Naive thymus-derived CD4-positive, alpha-beta T cell (primary cell): ENCODE results near the gene TMEM245. TPM values are rescaled to one million over a fixed set of nuclear protein-coding genes. Genes with fewer than 3 reads are reported as not detected.
"Not testable (repeated sequence)": the region's sequence is repeated elsewhere in the genome, so short reads cannot be mapped to it uniquely, and the experiment has no call there.

Source experiments
- ATAC-seq: fragments of 150-1000 bp; cut with Tn5 transposase; 2 replicates; pipeline ENCODE4 v1.10.0; 2021; ENCODE audit warnings: mild to moderate bottlenecking, moderate library complexity
- CTCF ChIA-PET: fragments of 350-600 bp; sonication (Branson Sonifier 250); formaldehyde crosslinking; loops from one replicate; lab custom pipeline; 2021; ENCODE audit warnings: antibody characterized with exemption; lab: Charles Lee
- POLR2A ChIA-PET: fragments of 350-600 bp; sonication (Branson Sonifier 250); formaldehyde crosslinking; loops from one replicate; lab custom pipeline; 2021; ENCODE audit warnings: antibody characterized with exemption, inconsistent platforms; lab: Charles Lee
- DNase-seq, 9 donors: peaks; one replicate each; pipeline versions ENCODE4 v3.0.0 to v3.0.0-alpha.2; 2020 to 2022; ENCODE audit warnings: mixed read lengths in 1 of 9
- H3K27ac ChIP-seq: one replicate; pipeline ENCODE4 v1.7.0; 2013; ENCODE audit warnings: mild to moderate bottlenecking, low read depth, low read length, moderate library complexity
- H3K27me3 ChIP-seq, 2 donors: one replicate each; pipeline ENCODE4 v1.7.0; 2013; ENCODE audit warnings: low read length in 2 of 2, mild to moderate bottlenecking in 2 of 2, moderate library complexity in 2 of 2; ENCODE audit not compliant: control insufficient read depth in 2 of 2, insufficient read depth in 2 of 2
- H3K36me3 ChIP-seq, 3 experiments: 1 replicate in 2 of 3; 2 replicates in 1 of 3; pipeline ENCODE4 v1.7.0; 2013; ENCODE audit warnings: low read length in 3 of 3, mild to moderate bottlenecking in 3 of 3, moderate library complexity in 1 of 3; ENCODE audit not compliant: insufficient read depth in 3 of 3, control insufficient read depth in 2 of 3
- H3K4me1 ChIP-seq, 2 donors: one replicate each; pipeline ENCODE4 v1.7.0; 2013; ENCODE audit warnings: low read length in 2 of 2, mild to moderate bottlenecking in 2 of 2, moderate library complexity in 1 of 2; ENCODE audit not compliant: control insufficient read depth in 2 of 2, insufficient read depth in 2 of 2
- H3K4me3 ChIP-seq: 2 replicates; pipeline ENCODE4 v1.7.0; 2013; ENCODE audit warnings: mild to moderate bottlenecking, low read length
- H3K9me3 ChIP-seq, 3 experiments: 1 replicate in 2 of 3; 2 replicates in 1 of 3; pipeline ENCODE4 v1.7.0; 2013; ENCODE audit warnings: low read length in 3 of 3; ENCODE audit not compliant: control insufficient read depth in 2 of 3
- H3K27ac Mint-ChIP-seq, 9 donors: one replicate each; pipeline ENCODE4 v1.8.0; 2020 to 2022; ENCODE audit warnings: mixed read lengths in 9 of 9, mild to moderate bottlenecking in 8 of 9, moderate library complexity in 5 of 9, inconsistent platforms in 2 of 9
- H3K27me3 Mint-ChIP-seq, 5 donors: one replicate each; pipeline ENCODE4 v1.8.0; 2021 to 2022; ENCODE audit warnings: mixed read lengths in 5 of 5, mild to moderate bottlenecking in 1 of 5
- H3K36me3 Mint-ChIP-seq, 5 donors: one replicate each; pipeline ENCODE4 v1.8.0; 2020 to 2022; ENCODE audit warnings: mixed read lengths in 5 of 5, mild to moderate bottlenecking in 3 of 5, inconsistent platforms in 1 of 5
- H3K4me1 Mint-ChIP-seq, 7 donors: one replicate each; pipeline ENCODE4 v1.8.0; 2020 to 2022; ENCODE audit warnings: mixed read lengths in 7 of 7, mild to moderate bottlenecking in 3 of 7, inconsistent platforms in 1 of 7
- H3K4me3 Mint-ChIP-seq, 10 donors: one replicate each; pipeline ENCODE4 v1.8.0; 2020 to 2022; ENCODE audit warnings: mild to moderate bottlenecking in 10 of 10, mixed read lengths in 10 of 10, moderate library complexity in 6 of 10, inconsistent platforms in 2 of 10
- H3K9me3 Mint-ChIP-seq, 11 donors: one replicate each; pipeline ENCODE4 v1.8.0; 2020 to 2022; ENCODE audit warnings: mixed read lengths in 11 of 11, mild to moderate bottlenecking in 4 of 11, inconsistent platforms in 1 of 11, moderate library complexity in 1 of 11
- intact Hi-C, 2 donors: fragments of 100-400 bp; cut with micrococcal nuclease; formaldehyde crosslinking; loops; one replicate each; pipeline ENCODE4 v1.15.1; 2023
- microRNA-seq: library from miRNA; unstranded; fragments of <30 nt; microRNA quantifications from one replicate; pipeline ENCODE4 v1.2.0, GENCODE V29; 2022; ENCODE audit warnings: borderline microRNAs expressed
- polyA plus RNA-seq, 2 donors: library from polyadenylated mRNA; unstranded; fragments of 300-500 nt; fragmentation: Illumina TruSeq; gene quantifications; one replicate each; pipeline ENCODE4 v1.2.3, GENCODE V29; 2021
- total RNA-seq, 6 experiments: library from RNA in 5 of 6; stranded (reverse) in 5 of 6; gene quantifications; 1 replicate in 5 of 6; 2 replicates in 1 of 6; pipeline ENCODE4 v1.2.3 and lab custom pipeline; 2021 to 2026

The TMEM245 gene
- total and polyA plus RNA-seq, 7 experiments from 2014 or later, result 25.5 to 76.7 (median 29.2) TPM

DNA sequence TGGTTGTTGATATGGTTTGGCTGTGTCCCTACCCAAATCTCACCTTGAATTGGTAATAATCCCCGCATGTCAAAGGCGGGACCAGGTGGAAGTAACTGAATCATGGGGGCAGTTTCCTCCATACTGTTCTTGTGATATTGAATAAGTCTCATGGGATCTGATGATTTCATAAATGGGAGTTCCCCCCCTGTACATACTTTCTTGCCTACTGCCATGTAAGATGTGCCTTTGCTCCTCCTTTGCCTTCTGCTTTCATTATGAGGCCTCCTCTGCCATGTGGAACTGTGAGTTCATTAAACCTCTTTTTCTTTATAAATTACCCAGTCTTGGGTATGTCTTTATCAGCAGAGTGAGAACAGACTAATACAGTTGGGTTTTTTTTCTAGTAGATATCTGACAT, 148.4 kb downstream of the TMEM245 start:
- H3K4me1 Mint-ChIP-seq, H3K4me3 ChIP-seq, H3K36me3 ChIP-seq, POLR2A ChIA-PET, H3K27me3 Mint-ChIP-seq, ATAC-seq, H3K4me1 ChIP-seq, H3K4me3 Mint-ChIP-seq, H3K36me3 Mint-ChIP-seq, H3K9me3 ChIP-seq, intact Hi-C loops, H3K27me3 ChIP-seq, H3K27ac ChIP-seq, DNase-seq: not testable (repeated sequence)
- Mint-ChIP-seq H3K9me3 (peaks cover 0 to 14% (median 4%) of the 10 kb centered on the region in 11 donors), H3K27ac (peak overlapping the region in 1 of 9 donors; percentile 4)
- CTCF ChIA-PET, result interaction anchor here (0.8 kb wide), 1 partner anchor 17 kb away, joined by 3 read pairs; no protein-coding TSS in a partner anchor

DNA sequence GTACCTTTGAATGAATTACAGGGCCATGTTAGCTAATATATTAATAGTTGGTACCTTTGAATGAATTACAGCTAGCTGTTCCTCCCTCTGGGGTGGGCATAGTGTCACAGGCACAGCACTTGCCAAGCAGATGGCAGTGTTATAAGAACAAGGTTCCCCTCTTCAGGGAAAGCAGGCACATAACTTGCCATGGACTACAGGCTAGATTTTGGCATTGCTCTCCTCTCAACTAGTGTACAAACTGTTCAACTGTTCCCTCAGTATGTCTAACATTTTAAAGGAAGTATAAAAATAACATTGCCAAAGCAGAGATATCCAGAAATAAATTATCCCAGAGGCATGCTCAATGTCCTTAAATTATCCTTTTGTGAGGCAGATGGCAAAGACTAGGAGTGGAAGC, 151.8 kb downstream of the TMEM245 start:
- Mint-ChIP-seq H3K4me3 (no peak overlapping the region), H3K4me1 (no peaks in the 10 kb centered on the region), H3K9me3 (peaks cover 0 to 14% (median 4%) of the 10 kb centered on the region in 11 donors), H3K27ac (no peak overlapping the region), H3K36me3 (peaks cover 0 to 9% (median 6%) of the 10 kb centered on the region in 5 donors), H3K27me3 (no peaks in the 10 kb centered on the region)
- Histone ChIP-seq H3K4me1 (no peaks in the 10 kb centered on the region), H3K27ac (no peak overlapping the region), H3K36me3 (no peaks in the 10 kb centered on the region), H3K27me3 (no peaks in the 10 kb centered on the region), H3K9me3 (no peaks in the 10 kb centered on the region), H3K4me3 (no peak overlapping the region)
- ATAC-seq (no peak), DNase-seq (no peak)
- CTCF ChIA-PET, result no interaction called here
- POLR2A ChIA-PET, result no interaction called here
- intact Hi-C loops, result no loop called here

Small RNAs within 50 kb of the gene (microRNA-seq; reads per million reads assigned to microRNA genes)
- gene MIR32, result 604 reads per million, percentile 77 among the genes with 10 or more reads in this experiment

Other genes starting within 250 kb of the TMEM245 start
- gene ELP1, start 185.8 kb downstream of the TMEM245 start, total RNA-seq, result 10 to 100 TPM; 21.7 to 41.4 (median 26.5) TPM
- 10 to 100 TPM; 13.7 to 21.4 TPM for gene ELP1, start 185.8 kb downstream of the TMEM245 start, polyA plus RNA-seq
- gene ABITRAM, start 185.5 kb downstream of the TMEM245 start, total RNA-seq, result 10 to 100 TPM; 10.1 to 14.4 (median 11.2) TPM
- gene ABITRAM, start 185.5 kb downstream of the TMEM245 start, polyA plus RNA-seq, result 10 to 100 TPM; 15.6 to 20.3 TPM
- 1 to 10 TPM; 1.1 to 9.9 (median 2.5) TPM for gene CTNNAL1, start 106.4 kb downstream of the TMEM245 start, total RNA-seq
- gene CTNNAL1, start 106.4 kb downstream of the TMEM245 start, polyA plus RNA-seq, result under 1 TPM; 0.77 to 0.91 TPM
- not detected for gene FRRS1L, start 47.3 kb upstream of the TMEM245 start, total RNA-seq
- not detected for gene FRRS1L, start 47.3 kb upstream of the TMEM245 start, polyA plus RNA-seq
- under 1 TPM in 1 of 5 experiments, not detected in 4; 0.36 TPM for gene EPB41L4B, start 201.1 kb upstream of the TMEM245 start, total RNA-seq
- not detected for gene EPB41L4B, start 201.1 kb upstream of the TMEM245 start, polyA plus RNA-seq